Loucy (cell line): ENCODE results near the gene ZNF511.

Source experiments
- H2AFZ ChIP-seq: fragments of 200-600 bp; sonication (generic); 2 replicates; pipeline ENCODE4 v1.6.0; 2016; ENCODE audit warnings: antibody characterized with exemption, mild to moderate bottlenecking, low read length, moderate library complexity
- H3F3A ChIP-seq: fragments of 200-600 bp; 2 replicates; pipeline ENCODE4 v1.6.0; 2016; ENCODE audit warnings: antibody characterized with exemption, low read depth, mild to moderate bottlenecking
- H3K27me3 ChIP-seq: fragments of 200-600 bp; sonication (generic); 2 replicates; pipeline ENCODE4 v1.6.1; 2014; ENCODE audit warnings: low read length, mild to moderate bottlenecking; ENCODE audit not compliant: insufficient read depth, poor library complexity, severe bottlenecking
- H3K36me3 ChIP-seq: fragments of 200-600 bp; sonication (generic); 2 replicates; pipeline ENCODE4 v1.6.1; 2016; ENCODE audit warnings: low read length; ENCODE audit not compliant: insufficient read depth
- H3K4me1 ChIP-seq: fragments of 200-600 bp; sonication (generic); 2 replicates; pipeline ENCODE4 v1.5.1; 2014; ENCODE audit warnings: low read length, mild to moderate bottlenecking; ENCODE audit not compliant: insufficient read depth, poor library complexity, severe bottlenecking
- H3K4me2 ChIP-seq: fragments of 200-600 bp; sonication (generic); 2 replicates; pipeline ENCODE4 v1.6.0; 2014; ENCODE audit warnings: antibody characterized with exemption, low read length, low read depth, mild to moderate bottlenecking; ENCODE audit not compliant: poor library complexity, severe bottlenecking
- H3K4me3 ChIP-seq: fragments of 200-600 bp; sonication (generic); 2 replicates; pipeline ENCODE4 v1.5.1; 2014; ENCODE audit warnings: low read length, mild to moderate bottlenecking, mixed read lengths; ENCODE audit not compliant: poor library complexity, severe bottlenecking
- H3K79me2 ChIP-seq: fragments of 200-600 bp; sonication (generic); 2 replicates; pipeline ENCODE4 v1.6.1; 2014; ENCODE audit warnings: low read length; ENCODE audit not compliant: insufficient read depth
- H3K9ac ChIP-seq: fragments of 200-600 bp; sonication (generic); 2 replicates; pipeline ENCODE4 v1.6.0; 2014; ENCODE audit warnings: mild to moderate bottlenecking, low read depth, low read length, moderate library complexity; ENCODE audit not compliant: poor library complexity, severe bottlenecking
- H3K9me2 ChIP-seq: fragments of 200-600 bp; sonication (generic); replicated peaks from 2 replicates; pipeline ENCODE4 v1.6.1; 2016; ENCODE audit warnings: low read depth, low read length, mixed read lengths
- H3K9me3 ChIP-seq: fragments of 200-600 bp; sonication (generic); 2 replicates; pipeline ENCODE4 v1.6.1; 2014; ENCODE audit warnings: mild to moderate bottlenecking, antibody characterized with exemption, low read length, low read depth; ENCODE audit not compliant: insufficient read depth
- H4K20me1 ChIP-seq: fragments of 200-600 bp; sonication (generic); 2 replicates; pipeline ENCODE4 v1.6.0; 2014; ENCODE audit warnings: antibody characterized with exemption, low read length, mild to moderate bottlenecking; ENCODE audit not compliant: insufficient read depth, poor library complexity, severe bottlenecking
- EZH2phosphoT487 ChIP-seq: fragments of 200-600 bp; IDR thresholded peaks from 2 replicates; pipeline ENCODE4 v1.6.1; 2018; ENCODE audit warnings: antibody characterized with exemption, mild to moderate bottlenecking, moderate library complexity, borderline replicate concordance
- TF ChIP-seq, protein P1 (sequence below): fragments of 200-600 bp; sonication (generic); conservative IDR thresholded peaks from 2 replicates; pipeline ENCODE4 v1.5.1; 2014; ENCODE audit warnings: mild to moderate bottlenecking, antibody characterized with exemption, low read length

The ZNF511 gene

DNA sequence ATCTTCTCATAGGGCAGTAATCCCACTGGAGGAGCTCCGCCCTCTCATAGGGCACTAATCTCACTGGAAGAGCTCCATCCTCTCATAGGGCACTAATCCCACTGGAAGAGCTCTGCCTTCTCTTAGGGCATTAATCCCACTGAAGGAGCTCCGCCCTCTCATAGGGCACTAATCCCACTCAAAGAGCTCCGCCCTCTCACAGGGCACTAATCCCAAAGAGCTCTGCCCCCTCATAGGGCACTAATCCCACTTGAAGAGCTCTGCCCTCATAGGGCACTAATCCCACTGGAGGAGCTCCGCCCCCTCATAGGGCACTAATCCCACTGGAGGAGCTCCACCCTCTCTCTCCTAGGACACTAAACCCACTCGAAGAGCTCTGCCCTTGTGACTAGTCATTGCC is 52.5 kb downstream of the ZNF511 start:
- Histone ChIP-seq H3K9me2 (no peaks in the 10 kb centered on the region), H3K4me3 (no peak overlapping the region), H3K36me3 (peaks cover 14% of the 10 kb centered on the region; the same call in 1 of the 2 replicates), H4K20me1 (no peaks in the 10 kb centered on the region), H3K4me1 (no peaks in the 10 kb centered on the region), H3K4me2 (no peak overlapping the region), H3K9me3 (no peaks in the 10 kb centered on the region), H3F3A (peaks cover 3% of the 10 kb centered on the region; the same call in 1 of the 2 replicates), H3K79me2 (no peaks in the 10 kb centered on the region), H3K9ac (no peak overlapping the region), H3K27me3 (no peaks in the 10 kb centered on the region), H2AFZ (no peak overlapping the region)
- TF ChIP-seq, protein P1, sequence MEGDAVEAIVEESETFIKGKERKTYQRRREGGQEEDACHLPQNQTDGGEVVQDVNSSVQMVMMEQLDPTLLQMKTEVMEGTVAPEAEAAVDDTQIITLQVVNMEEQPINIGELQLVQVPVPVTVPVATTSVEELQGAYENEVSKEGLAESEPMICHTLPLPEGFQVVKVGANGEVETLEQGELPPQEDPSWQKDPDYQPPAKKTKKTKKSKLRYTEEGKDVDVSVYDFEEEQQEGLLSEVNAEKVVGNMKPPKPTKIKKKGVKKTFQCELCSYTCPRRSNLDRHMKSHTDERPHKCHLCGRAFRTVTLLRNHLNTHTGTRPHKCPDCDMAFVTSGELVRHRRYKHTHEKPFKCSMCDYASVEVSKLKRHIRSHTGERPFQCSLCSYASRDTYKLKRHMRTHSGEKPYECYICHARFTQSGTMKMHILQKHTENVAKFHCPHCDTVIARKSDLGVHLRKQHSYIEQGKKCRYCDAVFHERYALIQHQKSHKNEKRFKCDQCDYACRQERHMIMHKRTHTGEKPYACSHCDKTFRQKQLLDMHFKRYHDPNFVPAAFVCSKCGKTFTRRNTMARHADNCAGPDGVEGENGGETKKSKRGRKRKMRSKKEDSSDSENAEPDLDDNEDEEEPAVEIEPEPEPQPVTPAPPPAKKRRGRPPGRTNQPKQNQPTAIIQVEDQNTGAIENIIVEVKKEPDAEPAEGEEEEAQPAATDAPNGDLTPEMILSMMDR, result no peak
- no peak for TF ChIP-seq EZH2phosphoT487

DNA sequence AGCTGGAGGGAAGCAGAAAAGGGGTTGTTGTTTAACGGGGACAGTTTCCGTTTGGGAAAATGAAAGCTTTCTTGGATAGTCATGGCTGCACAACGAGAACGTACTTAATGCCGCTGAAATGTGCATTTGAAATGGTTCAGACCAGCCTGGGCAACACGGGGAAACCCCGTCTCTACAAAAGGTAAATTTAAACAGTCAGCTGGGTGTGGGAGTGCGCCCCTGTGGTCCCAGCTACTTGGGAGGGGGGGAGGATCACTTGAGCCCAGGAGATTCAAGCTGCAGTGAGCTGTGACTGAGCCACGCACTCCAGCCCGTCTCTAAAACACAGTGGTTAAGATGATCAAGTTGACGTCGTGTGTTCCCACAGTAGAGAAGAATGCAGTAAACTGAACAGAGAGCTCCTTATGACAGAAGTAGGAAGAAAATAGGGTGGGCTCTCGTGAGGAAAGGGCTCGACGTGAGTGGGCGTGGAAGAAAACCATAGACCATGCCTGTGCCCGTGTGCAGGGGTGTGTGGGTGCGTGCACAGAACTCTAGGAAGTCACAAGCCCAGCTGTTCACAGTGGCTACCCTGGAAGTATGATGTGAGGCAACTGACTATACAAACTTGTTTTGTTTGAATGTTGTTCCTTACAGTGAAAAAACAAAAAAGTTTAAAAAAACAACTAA is 53.2 kb downstream of the ZNF511 start:
- Histone ChIP-seq H3K27me3 (no peaks in the 10 kb centered on the region), H3F3A (peaks cover 3% of the 10 kb centered on the region; the same call in 1 of the 2 replicates), H3K36me3 (peaks cover 14% of the 10 kb centered on the region; the same call in 1 of the 2 replicates)

More for the DNA sequence above, 53.2 kb downstream of the ZNF511 start:
- no peaks in the 10 kb centered on the region for H3K4me1 ChIP-seq
- no peaks in the 10 kb centered on the region for H3K79me2 ChIP-seq
- no peak overlapping the region for H3K4me2 ChIP-seq
- TF ChIP-seq, protein P1, result no peak
- no peak for TF ChIP-seq EZH2phosphoT487
- H4K20me1 ChIP-seq, result no peaks in the 10 kb centered on the region
- no peaks in the 10 kb centered on the region for H3K9me2 ChIP-seq
- no peak overlapping the region for H3K9ac ChIP-seq
- H3K4me3 ChIP-seq, result no peak overlapping the region
- H3K9me3 ChIP-seq, result no peaks in the 10 kb centered on the region
- no peak overlapping the region for H2AFZ ChIP-seq
